ENCODE measurements around the gene EPHB1. TPM values are rescaled to one million over a fixed set of nuclear protein-coding genes. Genes with fewer than 3 reads are reported as not detected.

EPHB1 gene
- total RNA-seq, 1 donor from 2014 or later: 16.3 TPM

DNA sequence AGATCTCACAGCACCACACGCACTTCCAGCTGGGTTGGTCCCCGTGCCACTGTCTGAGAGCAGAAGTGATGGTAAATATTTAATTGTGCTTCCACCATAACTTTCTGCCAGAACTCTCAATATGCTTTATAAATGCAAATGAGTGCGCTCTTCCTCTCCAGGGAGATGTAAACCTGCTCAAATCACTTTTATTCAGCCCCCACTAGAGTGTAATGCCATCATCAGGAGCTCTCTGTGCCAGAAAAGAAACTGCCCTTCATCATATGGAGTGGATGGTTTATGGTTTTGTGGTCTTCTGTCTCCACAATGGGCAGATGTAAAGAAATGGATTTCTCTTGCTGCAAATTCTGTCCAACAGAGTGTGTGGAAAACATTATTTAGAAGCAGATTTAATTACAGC is 127.0 kb downstream of the EPHB1 start:
- peaks cover 7% of the 10 kb centered on the region for H3K4me1 Mint-ChIP-seq (ENCODE audit: low read depth, unreplicated experiment)
- H3K4me3 Mint-ChIP-seq (ENCODE audit: unreplicated experiment): no peak overlapping the region
- H3K27ac Mint-ChIP-seq (ENCODE audit: unreplicated experiment): no peak overlapping the region
- peaks cover 5% of the 10 kb centered on the region for H3K36me3 Mint-ChIP-seq (ENCODE audit: unreplicated experiment)
- DNase-seq: no peak
- TF ChIP-seq, protein P1, sequence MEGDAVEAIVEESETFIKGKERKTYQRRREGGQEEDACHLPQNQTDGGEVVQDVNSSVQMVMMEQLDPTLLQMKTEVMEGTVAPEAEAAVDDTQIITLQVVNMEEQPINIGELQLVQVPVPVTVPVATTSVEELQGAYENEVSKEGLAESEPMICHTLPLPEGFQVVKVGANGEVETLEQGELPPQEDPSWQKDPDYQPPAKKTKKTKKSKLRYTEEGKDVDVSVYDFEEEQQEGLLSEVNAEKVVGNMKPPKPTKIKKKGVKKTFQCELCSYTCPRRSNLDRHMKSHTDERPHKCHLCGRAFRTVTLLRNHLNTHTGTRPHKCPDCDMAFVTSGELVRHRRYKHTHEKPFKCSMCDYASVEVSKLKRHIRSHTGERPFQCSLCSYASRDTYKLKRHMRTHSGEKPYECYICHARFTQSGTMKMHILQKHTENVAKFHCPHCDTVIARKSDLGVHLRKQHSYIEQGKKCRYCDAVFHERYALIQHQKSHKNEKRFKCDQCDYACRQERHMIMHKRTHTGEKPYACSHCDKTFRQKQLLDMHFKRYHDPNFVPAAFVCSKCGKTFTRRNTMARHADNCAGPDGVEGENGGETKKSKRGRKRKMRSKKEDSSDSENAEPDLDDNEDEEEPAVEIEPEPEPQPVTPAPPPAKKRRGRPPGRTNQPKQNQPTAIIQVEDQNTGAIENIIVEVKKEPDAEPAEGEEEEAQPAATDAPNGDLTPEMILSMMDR (IDR thresholded peaks at IDR 0.05; ENCODE audit: partially characterized antibody, unreplicated experiment): no peak
- H3K9me3 Mint-ChIP-seq (ENCODE audit: unreplicated experiment): peaks cover 7% of the 10 kb centered on the region
- H3K27me3 Mint-ChIP-seq (ENCODE audit: unreplicated experiment): peaks cover 3% of the 10 kb centered on the region

DNA sequence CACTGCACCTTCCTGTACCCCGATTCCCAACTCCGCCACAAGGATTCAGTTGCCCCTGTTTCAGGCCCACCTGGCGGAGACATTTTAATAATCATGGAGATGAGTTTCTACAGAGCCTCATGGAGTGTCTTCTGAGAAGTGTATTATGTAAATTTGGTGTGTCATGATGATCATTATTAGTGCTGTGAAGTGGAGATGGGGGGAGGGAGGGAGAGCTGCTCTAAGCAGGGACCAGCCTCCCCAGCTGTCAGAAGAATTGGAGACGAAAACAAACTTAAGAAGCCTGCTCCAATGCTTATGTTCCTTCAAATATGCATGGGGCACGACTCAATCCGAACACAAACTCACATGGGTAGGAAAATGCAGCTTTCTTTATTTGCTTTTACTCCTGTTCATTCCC is 127.8 kb downstream of the EPHB1 start:
- Mint-ChIP-seq H3K36me3 (ENCODE audit: unreplicated experiment) (peaks cover 5% of the 10 kb centered on the region), H3K4me1 (ENCODE audit: low read depth, unreplicated experiment) (peaks cover 7% of the 10 kb centered on the region), H3K4me3 (ENCODE audit: unreplicated experiment) (no peak overlapping the region), H3K27ac (ENCODE audit: unreplicated experiment) (no peak overlapping the region), H3K9me3 (ENCODE audit: unreplicated experiment) (peaks cover 7% of the 10 kb centered on the region), H3K27me3 (ENCODE audit: unreplicated experiment) (peaks cover 3% of the 10 kb centered on the region)
- TF ChIP-seq, protein P1 (IDR thresholded peaks at IDR 0.05; ENCODE audit: partially characterized antibody, unreplicated experiment): no peak
- no peak for DNase-seq

DNA sequence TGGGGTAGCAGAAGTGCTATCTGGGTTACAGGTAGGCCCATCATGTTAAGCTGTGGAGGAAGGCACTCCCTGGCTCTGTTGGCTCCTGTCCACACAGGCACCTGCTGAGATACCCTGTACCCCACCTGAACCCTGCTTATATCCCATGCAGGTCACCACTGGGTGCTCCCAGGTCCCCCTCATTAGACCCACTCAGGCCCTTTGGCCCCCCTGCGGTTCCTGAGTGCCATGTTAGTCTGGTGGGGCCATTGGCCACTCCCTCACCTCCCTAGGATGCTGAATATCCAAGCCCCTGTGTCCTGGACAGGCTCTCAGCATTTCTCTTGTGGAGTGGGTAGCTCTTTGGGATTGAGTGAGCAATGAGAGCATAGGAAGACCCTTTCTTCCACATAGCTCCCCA is 128.2 kb downstream of the EPHB1 start:
- Mint-ChIP-seq H3K36me3 (ENCODE audit: unreplicated experiment) (peaks cover 5% of the 10 kb centered on the region), H3K4me1 (ENCODE audit: low read depth, unreplicated experiment) (peaks cover 7% of the 10 kb centered on the region), H3K27me3 (ENCODE audit: unreplicated experiment) (peaks cover 3% of the 10 kb centered on the region), H3K4me3 (ENCODE audit: unreplicated experiment) (no peak overlapping the region), H3K9me3 (ENCODE audit: unreplicated experiment) (peaks cover 7% of the 10 kb centered on the region), H3K27ac (ENCODE audit: unreplicated experiment) (no peak overlapping the region)
- no peak for DNase-seq
- TF ChIP-seq, protein P1 (IDR thresholded peaks at IDR 0.05; ENCODE audit: partially characterized antibody, unreplicated experiment): no peak

DNA sequence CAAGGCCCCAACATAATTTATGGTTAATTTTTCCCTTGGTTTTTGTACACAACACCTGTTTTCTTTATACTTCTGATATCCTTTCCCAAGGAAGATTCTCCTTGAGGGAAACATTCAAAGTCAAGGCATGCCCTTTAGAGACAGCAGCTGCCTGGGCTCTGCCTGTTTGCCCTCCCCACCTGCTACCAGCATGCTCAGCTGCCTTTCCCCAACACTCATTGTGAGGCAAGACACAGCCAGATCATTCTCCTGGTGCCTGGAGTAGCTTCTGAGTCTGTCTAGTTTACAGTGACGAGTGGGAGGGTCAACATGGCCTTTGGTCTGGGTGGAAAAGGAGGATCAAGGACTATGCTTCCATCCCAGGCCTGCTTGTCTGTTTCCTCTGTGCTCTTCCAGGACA is 132.5 kb downstream of the EPHB1 start:
- H3K27me3 Mint-ChIP-seq (ENCODE audit: unreplicated experiment): no peaks in the 10 kb centered on the region
- H3K4me1 Mint-ChIP-seq (ENCODE audit: low read depth, unreplicated experiment): no peaks in the 10 kb centered on the region
- peaks cover 7% of the 10 kb centered on the region for H3K9me3 Mint-ChIP-seq (ENCODE audit: unreplicated experiment)
- no peak overlapping the region for H3K27ac Mint-ChIP-seq (ENCODE audit: unreplicated experiment)
- no peak overlapping the region for H3K4me3 Mint-ChIP-seq (ENCODE audit: unreplicated experiment)
- no peak for DNase-seq
- TF ChIP-seq, protein P1 (IDR thresholded peaks at IDR 0.05; ENCODE audit: partially characterized antibody, unreplicated experiment): no peak
- H3K36me3 Mint-ChIP-seq (ENCODE audit: unreplicated experiment): peaks cover 5% of the 10 kb centered on the region

DNA sequence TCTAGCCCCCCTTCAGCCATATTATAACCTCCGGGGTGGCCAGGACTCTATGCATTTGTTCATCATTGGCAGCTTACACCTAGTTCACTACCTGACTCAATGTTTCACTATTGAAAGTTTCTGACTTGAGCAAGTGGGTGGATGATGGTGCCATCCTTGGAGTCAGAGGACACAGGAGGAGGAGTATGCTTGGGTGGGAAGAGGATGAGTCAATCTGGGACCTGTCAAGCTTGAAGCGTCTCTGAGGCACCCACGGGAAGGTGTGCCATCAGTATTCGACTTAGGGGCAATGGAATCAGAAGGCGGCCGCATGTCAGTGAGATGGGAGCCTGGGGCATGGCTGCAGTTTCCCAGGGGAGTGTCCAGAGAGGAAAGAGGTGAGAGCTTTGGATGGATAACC is 133.3 kb downstream of the EPHB1 start:
- H3K27me3 Mint-ChIP-seq (ENCODE audit: unreplicated experiment): no peaks in the 10 kb centered on the region
- H3K4me1 Mint-ChIP-seq (ENCODE audit: low read depth, unreplicated experiment): no peaks in the 10 kb centered on the region

More for the DNA sequence above, 133.3 kb downstream of the EPHB1 start:
- TF ChIP-seq, protein P1 (IDR thresholded peaks at IDR 0.05; ENCODE audit: partially characterized antibody, unreplicated experiment): no peak
- Mint-ChIP-seq H3K4me3 (ENCODE audit: unreplicated experiment) (no peak overlapping the region), H3K36me3 (ENCODE audit: unreplicated experiment) (peaks cover 5% of the 10 kb centered on the region), H3K27ac (ENCODE audit: unreplicated experiment) (no peak overlapping the region), H3K9me3 (ENCODE audit: unreplicated experiment) (peaks cover 7% of the 10 kb centered on the region)
- DNase-seq: no peak

Data from glutamatergic neuron (in vitro differentiated cells).